OCI-M1 (cell line): ENCODE measurements around the gene DYNC1LI1.
"Not testable (repeated sequence)": the region's sequence is repeated elsewhere in the genome, so short reads cannot be mapped to it uniquely, and the experiment has no call there.

ENCODE experiments used
- DNase-seq: peaks from one replicate; lab custom pipeline; 2025; lab: John Stamatoyannopoulos, UW

The DYNC1LI1 gene

GRCh38 chr3:32531010-32531647, 39.5 kb downstream of the DYNC1LI1 start:
- peak; percentile 43 for DNase-seq

DNA sequence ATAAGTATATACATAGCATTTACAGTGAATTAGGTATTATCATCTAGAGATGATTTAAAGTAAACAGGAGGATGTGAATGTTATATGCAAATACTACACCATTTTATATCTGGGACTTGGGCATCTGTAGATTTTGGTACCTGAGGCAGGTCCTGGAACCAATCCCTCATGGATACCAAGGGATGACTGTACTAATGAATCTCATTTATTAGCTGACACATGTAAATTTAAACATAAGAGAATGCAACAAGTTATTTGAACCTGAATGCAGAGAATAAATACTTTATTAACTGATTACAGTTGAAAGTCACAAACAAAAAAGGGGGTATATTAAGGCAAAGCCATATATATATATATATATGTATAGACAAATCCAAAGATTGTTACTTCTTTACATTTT, 44.9 kb downstream of the DYNC1LI1 start:
- no peak for DNase-seq

- DNase-seq = no peak
Measured at GRCh38 chr3:32522682-32523081, 48.0 kb downstream of the DYNC1LI1 start.

DNA sequence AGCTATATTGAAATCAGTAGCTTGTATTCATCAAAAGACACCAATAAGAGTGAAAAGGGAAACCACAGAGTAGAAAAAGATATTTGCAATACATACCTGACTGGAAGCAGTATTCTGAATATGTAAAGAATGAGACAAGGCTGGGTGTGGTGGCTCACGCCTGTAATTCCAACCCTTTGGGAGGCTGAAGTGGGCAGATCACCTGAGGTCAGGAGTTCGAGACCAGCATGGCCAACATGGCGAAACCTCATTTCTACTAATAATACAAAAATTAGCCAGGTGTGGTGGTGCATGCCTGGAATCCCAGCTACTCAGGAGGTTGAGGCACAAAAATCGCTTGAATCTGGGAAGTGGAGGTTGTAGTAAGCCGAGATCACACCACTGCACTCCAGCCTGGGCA, 51.7 kb downstream of the DYNC1LI1 start:
- not testable (repeated sequence) for DNase-seq

DNA sequence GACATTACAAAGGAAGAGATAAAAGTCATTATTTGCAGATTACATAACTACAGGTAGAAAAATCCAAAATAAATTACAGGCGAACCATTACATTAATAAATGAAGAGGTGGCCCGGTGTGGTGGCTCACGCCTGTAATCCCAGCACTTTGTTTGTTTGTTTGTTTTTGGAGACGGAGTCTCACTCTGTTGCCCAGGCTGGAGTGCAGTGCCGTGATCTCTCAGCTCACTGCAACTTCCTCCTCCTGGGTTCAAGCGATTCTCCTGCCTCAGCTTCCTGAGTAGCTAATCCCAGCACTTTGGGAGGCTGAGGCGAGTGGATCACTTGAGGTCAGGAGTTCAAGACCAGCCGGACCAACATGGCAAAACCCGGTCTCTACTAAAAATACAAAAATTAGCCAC, 53.9 kb downstream of the DYNC1LI1 start:
- DNase-seq = not testable (repeated sequence)

DNA sequence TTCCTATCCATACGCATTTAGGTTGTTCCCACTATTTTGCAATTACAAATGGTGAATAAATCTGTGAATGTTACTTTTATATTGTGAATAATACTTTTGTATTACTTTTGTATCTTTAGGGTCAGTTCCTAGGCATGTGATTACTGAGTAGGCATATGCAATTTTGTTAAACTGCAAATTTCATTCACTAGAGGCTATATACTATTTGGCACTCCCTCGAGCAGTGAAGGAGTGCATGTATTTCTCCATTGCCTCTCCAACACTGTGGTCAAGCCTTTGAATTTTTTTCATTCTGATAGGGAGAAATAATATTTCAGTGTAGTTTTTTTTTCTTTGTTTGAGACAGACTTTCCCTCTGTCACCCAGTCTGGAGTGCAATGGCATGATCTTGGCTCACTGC, 59.7 kb downstream of the DYNC1LI1 start:
- no peak for DNase-seq

DNA sequence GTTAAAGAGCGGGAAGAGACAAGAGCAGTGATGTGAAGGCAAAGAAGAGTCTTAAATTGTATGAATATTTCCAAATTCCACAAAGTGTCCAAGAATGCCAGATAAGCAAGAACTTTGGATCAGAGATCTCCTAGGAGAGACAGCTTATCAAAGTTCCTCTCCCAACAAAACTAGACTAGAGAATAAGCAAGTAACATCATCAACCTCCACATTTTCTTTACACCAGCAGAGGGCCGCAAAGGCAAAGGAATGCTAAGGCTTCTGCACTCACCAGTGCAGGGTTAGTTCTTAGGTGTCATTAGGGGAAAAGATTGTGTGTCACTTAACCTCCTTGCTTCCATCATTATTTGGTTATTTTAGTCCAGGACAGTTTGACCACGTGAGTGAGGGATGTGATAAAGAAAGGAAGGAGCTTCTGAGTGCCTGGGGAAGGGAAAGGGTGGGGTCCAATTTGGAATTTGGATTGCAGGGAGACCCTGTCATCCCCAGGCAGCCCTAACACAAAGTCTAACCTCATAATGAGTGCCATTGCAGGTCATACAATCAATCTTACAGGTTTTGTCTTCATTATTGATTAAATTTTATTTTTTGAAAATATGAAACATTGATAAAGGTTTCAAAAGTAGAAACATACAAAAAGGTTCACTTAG, 60.5 kb downstream of the DYNC1LI1 start:
- peak; percentile 88 for DNase-seq

GRCh38 chr3:32508711-32509110, 61.9 kb downstream of the DYNC1LI1 start:
- no peak for DNase-seq

- no peak for DNase-seq
Measured at GRCh38 chr3:32506466-32506865, 64.2 kb downstream of the DYNC1LI1 start.

DNA sequence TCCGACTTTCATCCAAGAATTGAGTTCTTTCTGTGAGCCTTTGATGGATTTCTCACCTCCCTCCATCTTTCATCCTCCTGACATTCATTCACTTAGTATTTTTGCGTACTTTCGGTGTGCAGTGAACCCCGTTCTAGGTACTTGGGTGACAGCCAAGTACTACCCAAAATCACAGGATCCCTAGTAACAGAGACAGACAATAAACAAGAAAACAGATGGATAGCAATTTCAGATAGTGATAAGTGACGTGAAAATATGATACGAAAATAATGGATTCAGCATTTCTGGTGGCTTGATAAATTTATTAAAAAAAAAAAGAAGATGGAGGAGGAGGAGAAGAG, 67.7 kb downstream of the DYNC1LI1 start:
- no peak for DNase-seq

GRCh38 chr3:32502118-32502945, 68.3 kb downstream of the DYNC1LI1 start, which contains the start of gene CMTM6:
TSS of gene CMTM6 (minus strand) at chr3:32502852. CDS start at chr3:32502745, 107 bp downstream.
- peak; percentile 90 for DNase-seq

- no peak for DNase-seq
Measured at GRCh38 chr3:32501783-32502117, 68.9 kb downstream of the DYNC1LI1 start.

- peak; percentile 65 for DNase-seq
Measured at GRCh38 chr3:32500880-32501782, 69.5 kb downstream of the DYNC1LI1 start.

- DNase-seq = peak; percentile 24
Measured at GRCh38 chr3:32500231-32500630, 70.4 kb downstream of the DYNC1LI1 start.

DNA sequence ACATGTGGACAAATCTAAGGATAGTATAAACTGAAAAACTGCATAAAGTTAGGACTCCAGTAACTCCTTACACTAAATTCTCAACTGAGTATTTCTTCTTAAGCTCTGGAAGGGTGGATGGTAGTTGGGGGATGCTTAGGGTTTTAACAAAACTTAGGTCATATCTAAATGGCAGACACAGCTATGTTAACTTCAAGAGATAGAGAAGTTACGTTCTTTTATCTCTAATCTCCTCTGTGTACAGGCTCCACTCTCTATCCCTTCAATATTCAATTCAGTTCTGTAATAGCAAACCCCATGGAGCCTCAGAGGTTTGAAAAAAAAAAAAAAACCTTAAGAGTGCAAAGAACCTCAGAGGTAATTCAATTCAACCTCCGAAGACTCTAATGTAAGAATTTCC, 71.1 kb downstream of the DYNC1LI1 start:
- peak; percentile 27 for DNase-seq

DNA sequence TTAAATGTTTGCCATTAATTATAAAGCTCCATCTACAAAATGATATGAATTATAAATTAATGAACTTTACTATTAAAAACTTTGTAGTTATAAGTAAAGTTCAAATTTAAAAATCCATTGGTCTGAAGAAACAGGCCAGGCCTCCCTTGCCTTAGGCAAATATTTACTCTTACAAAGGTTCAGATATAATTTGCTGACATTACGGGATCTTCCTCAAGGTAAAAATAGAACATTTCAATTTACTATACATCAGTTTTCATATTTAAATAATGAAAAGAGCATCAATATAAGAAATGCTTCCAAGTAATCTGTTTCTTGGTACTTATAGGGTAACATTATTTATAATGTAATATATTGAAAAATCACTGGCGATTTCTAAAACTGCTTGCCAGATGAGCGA, 71.7 kb downstream of the DYNC1LI1 start:
- no peak for DNase-seq

DNA sequence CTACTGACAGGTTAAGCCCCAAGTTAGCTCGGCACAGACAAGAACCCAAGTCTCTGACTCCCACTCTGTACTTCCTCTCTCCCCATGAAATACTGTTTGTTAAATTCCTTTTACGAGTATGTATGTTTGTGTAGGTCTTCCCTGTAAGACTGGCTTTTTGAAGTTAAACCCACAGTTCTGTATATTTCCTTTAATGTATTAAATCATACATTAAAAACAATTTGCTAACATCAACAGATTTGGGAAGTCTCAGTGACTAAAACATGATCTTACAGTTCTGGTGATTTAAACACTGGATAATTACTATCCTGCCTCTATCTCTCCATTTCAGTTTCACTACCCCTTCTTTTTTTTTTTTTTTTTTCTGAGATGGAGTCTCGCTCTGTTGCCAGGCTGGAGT, 72.4 kb downstream of the DYNC1LI1 start:
- DNase-seq = no peak

GRCh38 chr3:32495609-32496008, 75.0 kb downstream of the DYNC1LI1 start:
- DNase-seq = no peak

GRCh38 chr3:32495085-32495484, 75.6 kb downstream of the DYNC1LI1 start:
- DNase-seq = no peak

DNA sequence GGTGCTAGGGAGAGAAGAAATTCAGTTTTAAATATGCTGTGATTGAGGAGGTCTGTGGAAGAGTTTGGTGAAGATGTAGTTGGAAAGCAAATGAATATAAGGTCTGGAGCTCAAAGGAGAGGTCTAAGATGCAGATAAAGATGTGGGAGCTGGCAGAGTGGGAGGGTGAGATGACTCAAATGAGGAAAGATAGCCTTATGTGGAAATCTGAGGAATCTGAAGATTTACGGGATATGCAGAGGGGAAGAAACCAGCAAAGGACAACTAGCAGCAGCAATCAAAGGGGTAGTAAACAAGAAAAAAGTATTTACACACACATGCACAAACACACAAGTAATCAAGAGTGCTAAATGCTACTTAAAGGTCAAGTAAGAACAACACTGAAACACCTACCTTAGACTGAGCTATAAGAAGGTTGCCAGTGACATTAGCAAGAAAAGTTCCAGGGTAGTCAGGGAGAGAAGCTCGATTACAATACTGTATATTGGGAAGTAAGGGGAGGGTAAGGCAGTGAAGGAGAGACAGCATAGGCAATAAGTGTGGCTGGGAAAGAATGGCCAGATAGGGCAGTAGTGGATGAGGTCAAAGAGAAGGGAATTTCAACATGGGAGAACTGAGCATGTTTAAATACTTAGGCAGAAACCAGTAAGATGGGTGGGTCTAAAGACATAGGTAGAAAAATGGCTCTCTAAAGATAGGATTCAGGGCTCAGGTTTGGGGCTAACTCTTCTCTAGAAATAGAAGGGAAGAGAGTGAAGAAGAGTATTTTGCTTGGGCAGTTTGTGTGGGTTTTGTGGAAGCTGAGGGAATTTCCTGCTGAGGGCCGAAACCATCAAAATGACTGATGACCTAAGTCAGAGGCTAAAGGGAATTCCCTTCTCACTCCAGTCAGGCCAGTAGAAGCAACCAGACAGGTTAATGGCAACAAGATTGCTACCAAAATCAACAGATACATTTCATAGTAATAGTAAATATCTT, 76.9 kb downstream of the DYNC1LI1 start:
- DNase-seq = peak; percentile 9
